HepG2 (cell line): ENCODE data around the gene FNIP2. TPM values are rescaled to one million over a fixed set of nuclear protein-coding genes. Genes with fewer than 3 reads are reported as not detected.

Experiments
- ATAC-seq: fragments of 200-7000 bp; cut with Tn5 transposase; 3 replicates; pipeline ENCODE4 v1.9.1; 2020; ENCODE audit warnings: mild to moderate bottlenecking, moderate library complexity
- BruUV-seq: library from RNA; stranded (reverse); fragments of 400-500 nt; replicated peaks from 2 replicates; lab custom pipeline; 2021; lab: Mats Ljungman, UMichigan
- CTCF ChIA-PET: fragments of 300-600 bp; formaldehyde crosslinking; extraction: SDS; loops from one replicate; lab custom pipeline; 2021; ENCODE audit warnings: low total read pairs, inconsistent platforms, low intra/inter-chr PET ratio; lab: Yijun Ruan, JAX
- POLR2A ChIA-PET: fragments of 350-600 bp; sonication (Branson Sonifier 250); formaldehyde crosslinking; loops from one replicate; lab custom pipeline; 2020; ENCODE audit warnings: antibody characterized with exemption, inconsistent platforms; lab: Yijun Ruan, JAX
- DNase-seq: peaks from one replicate; pipeline ENCODE4 v3.0.0-alpha.2; 2015; ENCODE audit warnings: low spot score
- FAIRE-seq: peaks from 3 replicates; lab custom pipeline; 2011; peaks lifted over from hg19 to GRCh38; lab: Jason Lieb, UNC
- H2AFZ ChIP-seq: one replicate; pipeline ENCODE4 v1.6.1; 2011; ENCODE audit warnings: low read length, inconsistent platforms
- H3K27ac ChIP-seq: fragments of 300-600 bp; 3 replicates; pipeline ENCODE4 v1.8.0; 2011; ENCODE audit warnings: mixed run types, mild to moderate bottlenecking, mixed read lengths, low read length, inconsistent platforms; ENCODE audit not compliant: insufficient read depth; ENCODE audit errors: extremely low read length
- H3K27me3 ChIP-seq, 2 experiments: fragments of 200-600 bp in 1 of 2; 2 replicates in 1 of 2; 3 replicates in 1 of 2; pipeline versions ENCODE4 v1.6.0 to v1.8.0; 2011; ENCODE audit warnings: low read length in 2 of 2, mild to moderate bottlenecking in 2 of 2, moderate library complexity in 2 of 2, inconsistent platforms in 1 of 2; ENCODE audit not compliant: insufficient read depth in 2 of 2, control insufficient read depth in 1 of 2
- H3K36me3 ChIP-seq, 2 experiments: fragments of 200-600 bp in 1 of 2; replicated peaks in 1 of 2; 2 replicates in 1 of 2; 3 replicates in 1 of 2; pipeline versions ENCODE4 v1.5.1 to v1.8.0; 2011; ENCODE audit warnings: low read length in 2 of 2, inconsistent platforms in 1 of 2; ENCODE audit not compliant: insufficient read depth in 2 of 2, control insufficient read depth in 1 of 2
- H3K4me1 ChIP-seq: 2 replicates; pipeline ENCODE4 v1.5.1; 2012; ENCODE audit warnings: low read length, inconsistent platforms; ENCODE audit not compliant: insufficient read depth
- H3K4me2 ChIP-seq: 2 replicates; pipeline ENCODE4 v1.6.0; 2011; ENCODE audit warnings: low read depth, low read length, inconsistent platforms
- H3K4me3 ChIP-seq, 3 experiments: fragments of 200-600 bp in 1 of 3; sonication (generic), shearing (Covaris generic) in 1 of 3; replicated peaks in 1 of 3; 2 replicates each; pipeline ENCODE4 v1.5.1; 2011 to 2016; ENCODE audit warnings: low read length in 3 of 3, inconsistent platforms in 2 of 3, low read depth in 2 of 3, mild to moderate bottlenecking in 2 of 3, control low read depth in 1 of 3, mixed read lengths in 1 of 3; ENCODE audit not compliant: insufficient read depth in 1 of 3
- H3K79me2 ChIP-seq: one replicate; pipeline ENCODE4 v1.6.1; 2011; ENCODE audit warnings: low read length, inconsistent platforms; ENCODE audit not compliant: insufficient read depth
- H3K9ac ChIP-seq: 2 replicates; pipeline ENCODE4 v1.6.0; 2011; ENCODE audit warnings: mild to moderate bottlenecking, low read depth, low read length, inconsistent platforms; ENCODE audit not compliant: insufficient read depth
- H3K9me3 ChIP-seq: 2 replicates; pipeline ENCODE4 v1.5.1; 2012; ENCODE audit warnings: mild to moderate bottlenecking, low read length
- H4K20me1 ChIP-seq: 2 replicates; pipeline ENCODE4 v1.6.0; 2011; ENCODE audit warnings: inconsistent platforms, mild to moderate bottlenecking, low read length, moderate library complexity; ENCODE audit not compliant: insufficient read depth
- CERS6 ChIP-seq: sonication (generic); formaldehyde crosslinking; IDR thresholded peaks from 2 replicates; pipeline ENCODE4 v1.5.0; 2020; ENCODE audit warnings: missing genetic modification reagents
- GRHL1 ChIP-seq: sonication (generic); formaldehyde crosslinking; conservative IDR thresholded peaks from 2 replicates; pipeline ENCODE4 v1.8.0; 2022; ENCODE audit warnings: missing genetic modification reagents
- KDM5B ChIP-seq: sonication (generic); formaldehyde crosslinking; IDR thresholded peaks from 2 replicates; pipeline ENCODE4 v1.4.0; 2020; ENCODE audit warnings: missing genetic modification reagents, mild to moderate bottlenecking, borderline replicate concordance
- MTF1 ChIP-seq: sonication (generic); formaldehyde crosslinking; IDR thresholded peaks from 2 replicates; pipeline ENCODE4 v1.5.0; 2020; ENCODE audit warnings: missing genetic modification reagents
- MXD3 ChIP-seq: IDR thresholded peaks from 2 replicates; pipeline ENCODE4 v1.6.1; 2016; ENCODE audit warnings: mild to moderate bottlenecking, missing biosample characterization, missing genetic modification reagents
- MZF1 ChIP-seq: sonication (generic); formaldehyde crosslinking; IDR thresholded peaks from 2 replicates; pipeline ENCODE4 v1.8.1; 2023; ENCODE audit warnings: mild to moderate bottlenecking, missing genetic modification reagents, borderline replicate concordance
- POLR2G ChIP-seq: fragments of 200-400 bp; formaldehyde crosslinking; IDR thresholded peaks from 2 replicates; pipeline ENCODE4 v1.6.1; 2018; ENCODE audit warnings: mild to moderate bottlenecking, low read depth, low read length, moderate library complexity
- PPARG ChIP-seq: conservative IDR thresholded peaks from 2 replicates; pipeline ENCODE4 v1.6.1; 2016; ENCODE audit warnings: missing biosample characterization, missing genetic modification reagents
- RAD21 ChIP-seq: fragments of 450-650 bp; formaldehyde crosslinking; IDR thresholded peaks from 2 replicates; pipeline ENCODE4 v1.5.0; 2020; ENCODE audit warnings: mild to moderate bottlenecking
- RBM22 ChIP-seq: fragments of 200-400 bp; formaldehyde crosslinking; optimal IDR thresholded peaks from 2 replicates; pipeline ENCODE3; 2017; ENCODE audit warnings: mild to moderate bottlenecking, low read length, moderate library complexity
- RFX3 ChIP-seq: IDR thresholded peaks from 2 replicates; pipeline ENCODE4 v1.6.1; 2016; ENCODE audit warnings: missing biosample characterization, missing genetic modification reagents
- RXRB ChIP-seq: IDR thresholded peaks from 2 replicates; pipeline ENCODE4 v1.6.1; 2016; ENCODE audit warnings: borderline replicate concordance, missing genetic modification reagents, missing compliant biosample characterization
- SRSF1 ChIP-seq: fragments of 200-400 bp; formaldehyde crosslinking; optimal IDR thresholded peaks from 2 replicates; pipeline ENCODE3; 2017; ENCODE audit warnings: mild to moderate bottlenecking, low read depth, low read length, moderate library complexity
- TFDP2 ChIP-seq: sonication (generic); formaldehyde crosslinking; IDR thresholded peaks from 2 replicates; pipeline ENCODE4 v1.4.0; 2020; ENCODE audit warnings: missing genetic modification reagents
- THYN1 ChIP-seq: sonication (generic); formaldehyde crosslinking; IDR thresholded peaks from 2 replicates; pipeline ENCODE4 v1.8.1; 2023; ENCODE audit warnings: low read depth, mild to moderate bottlenecking, moderate library complexity, missing genetic modification reagents, borderline replicate concordance
- ZBTB38 ChIP-seq: sonication (generic); formaldehyde crosslinking; IDR thresholded peaks from 2 replicates; pipeline ENCODE4 v1.5.1; 2020; ENCODE audit warnings: mild to moderate bottlenecking, missing genetic modification reagents
- ZNF317 ChIP-seq: sonication (generic); formaldehyde crosslinking; IDR thresholded peaks from 2 replicates; pipeline ENCODE4 v1.5.0; 2020; ENCODE audit warnings: mild to moderate bottlenecking, missing genetic modification reagents
- ZNF468 ChIP-seq: sonication (generic); formaldehyde crosslinking; IDR thresholded peaks from 2 replicates; pipeline ENCODE4 v1.8.0; 2022; ENCODE audit warnings: mild to moderate bottlenecking, moderate library complexity, missing genetic modification reagents
- ZNF562 ChIP-seq: sonication (generic); formaldehyde crosslinking; IDR thresholded peaks from 2 replicates; pipeline ENCODE4 v1.8.0; 2022; ENCODE audit warnings: missing genetic modification reagents, borderline replicate concordance
- ZNF615 ChIP-seq: sonication (generic); formaldehyde crosslinking; IDR thresholded peaks from 2 replicates; pipeline ENCODE4 v1.5.0; 2020; ENCODE audit warnings: mild to moderate bottlenecking, missing genetic modification reagents, borderline replicate concordance
- ZNF747 ChIP-seq: sonication (generic); formaldehyde crosslinking; IDR thresholded peaks from 2 replicates; pipeline ENCODE4 v1.8.1; 2023; ENCODE audit warnings: missing genetic modification reagents, mild to moderate bottlenecking, borderline replicate concordance
- WGBS: methylation state at CpG from one replicate; pipeline ENCODE4 v1.1.6; 2017; ENCODE audit warnings: low lambda C conversion rate; 5-methylcytosine and 5-hydroxymethylcytosine counted together
- in situ Hi-C: cut with HindIII; loops from 2 replicates; pipeline ENCODE4 v1.10.0; 2017; ENCODE audit warnings: low pct_unique_long_range_greater_than_20kb; ENCODE audit not compliant: extremely low pct_ligation_motif_present
- intact Hi-C: fragments of 100-400 bp; cut with micrococcal nuclease; formaldehyde crosslinking; loops from one replicate; pipeline ENCODE4 v1.10.0; 2022; ENCODE audit not compliant: unreplicated experiment
- polyA plus RNA-seq, 8 experiments: library from polyadenylated mRNA; depleted of rRNA in 3 of 8; stranded (reverse) in 7 of 8; unstranded in 1 of 8; fragments of >200 nt; fragmentation: Illumina TruSeq in 4 of 8; extraction: Trizol in 4 of 8; gene quantifications; 2 replicates each; pipeline versions ENCODE4 v1.2.1 to v1.2.3, GENCODE V29; 2011 to 2016; ENCODE audit warnings: low read depth in 4 of 8, missing spikeins in 1 of 8, mixed read lengths in 1 of 8; ENCODE audit not compliant: insufficient read depth in 1 of 8
- total RNA-seq, 5 experiments: library from RNA; depleted of rRNA; stranded (reverse); fragments of >200 nt; fragmentation: Illumina TruSeq; extraction: Trizol; gene quantifications; 2 replicates each; pipeline ENCODE4 v1.2.3, GENCODE V29; 2016; ENCODE audit warnings: low read depth in 1 of 5

Gene FNIP2
- total and polyA plus RNA-seq, 2 of the 13 experiments (the other 11 are each of a cell fraction or from before 2014, with no cell fraction given) = 15.5 to 21.0 TPM

- Histone ChIP-seq H3K36me3 (0 out of 5 replicates have a peak, but pooled peaks cover 0 to 4% of the 10 kb centered on the region in 2 experiments), H3K79me2 (peaks cover 78% of the 10 kb centered on the region), H3K9me3 (no peaks in the 10 kb centered on the region), H3K4me2 (no peak overlapping the region), H3K27ac (no peak overlapping the region), H2AFZ (no peak overlapping the region), H3K27me3 (no peaks in the 10 kb centered on the region), H3K4me3 (no peak overlapping the region), H3K4me1 (peaks cover 67% of the 10 kb centered on the region), H4K20me1 (no peaks in the 10 kb centered on the region; the same call in 1 of the 2 replicates), H3K9ac (no peak overlapping the region)
- 50% methylated on average over 4 of the region's 4 CpGs for WGBS
- ChIA-PET POLR2A (interaction anchor here (2.2 kb wide), 1 partner anchor 19 kb away, joined by 4 read pairs; no protein-coding TSS in a partner anchor), CTCF (no interaction called here)
- peak; percentile 69 for ATAC-seq
- intact Hi-C loops (no loop called here), in situ Hi-C loops (no loop called here)
- FAIRE-seq = no peak
- BruUV-seq = no TSS peak
- DNase-seq = no peak
- TF ChIP-seq CERS6 (CRISPR knock-in tag) = no peak
- TF ChIP-seq GRHL1 = no peak
- no peak for TF ChIP-seq RFX3 (CRISPR knock-in tag)
- TF ChIP-seq MXD3 (CRISPR knock-in tag) = no peak
- no peak for TF ChIP-seq ZBTB38
- no peak for TF ChIP-seq ZNF747 (CRISPR knock-in tag)
- no peak for TF ChIP-seq ZNF317 (CRISPR knock-in tag)
- TF ChIP-seq THYN1 = no peak
- no peak for TF ChIP-seq MZF1 (CRISPR knock-in tag)
- peak; percentile 10 for TF ChIP-seq RBM22
- peak; percentile 58; the same call in 1 of the 2 replicates for TF ChIP-seq RXRB
- TF ChIP-seq PPARG (CRISPR knock-in tag) = peak; percentile 66
- no peak for TF ChIP-seq POLR2G
- TF ChIP-seq ZNF615 (CRISPR knock-in tag) = no peak
- no peak for TF ChIP-seq MTF1 (CRISPR knock-in tag)
- no peak for TF ChIP-seq KDM5B (CRISPR knock-in tag)
- TF ChIP-seq ZNF468 (CRISPR knock-in tag) = no peak
- TF ChIP-seq RAD21 (CRISPR knock-in tag) = no peak
- TF ChIP-seq TFDP2 = no peak
- no peak for TF ChIP-seq SRSF1
- TF ChIP-seq ZNF562 (CRISPR knock-in tag) = no peak
Measured at GRCh38 chr4:158801066-158801465, 32.2 kb downstream of the FNIP2 start.
